ENCODE results near the gene RALGPS2. TPM values are rescaled to one million over a fixed set of nuclear protein-coding genes. Genes with fewer than 3 reads are reported as not detected.

RALGPS2 gene
- total and polyA plus RNA-seq, 2 experiments from 2014 or later: 8.1 to 31.2 TPM

GRCh38 chr1:178970184-178970583 is 245.1 kb downstream of the RALGPS2 start (continued):
- TF ChIP-seq, protein P1, sequence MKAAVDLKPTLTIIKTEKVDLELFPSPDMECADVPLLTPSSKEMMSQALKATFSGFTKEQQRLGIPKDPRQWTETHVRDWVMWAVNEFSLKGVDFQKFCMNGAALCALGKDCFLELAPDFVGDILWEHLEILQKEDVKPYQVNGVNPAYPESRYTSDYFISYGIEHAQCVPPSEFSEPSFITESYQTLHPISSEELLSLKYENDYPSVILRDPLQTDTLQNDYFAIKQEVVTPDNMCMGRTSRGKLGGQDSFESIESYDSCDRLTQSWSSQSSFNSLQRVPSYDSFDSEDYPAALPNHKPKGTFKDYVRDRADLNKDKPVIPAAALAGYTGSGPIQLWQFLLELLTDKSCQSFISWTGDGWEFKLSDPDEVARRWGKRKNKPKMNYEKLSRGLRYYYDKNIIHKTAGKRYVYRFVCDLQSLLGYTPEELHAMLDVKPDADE (IDR thresholded peaks at IDR 0.05): no peak
- TF ChIP-seq CREB1 (CRISPR knock-in tag; IDR thresholded peaks at IDR 0.05; ENCODE audit: low read depth) (no peak), ZNF331 (CRISPR knock-in tag; IDR thresholded peaks at IDR 0.05; ENCODE audit: low read depth) (no peak), ZNF114 (CRISPR knock-in tag; IDR thresholded peaks at IDR 0.05) (no peak)

Small RNAs within 50 kb of the gene (microRNA-seq; reads per million reads assigned to microRNA genes)
- gene MIR4424: not detected

Small RNAs within 50 kb of the gene (small RNA-seq; reads per million reads assigned to genes)
- gene MIR4424 (ENCODE audit: low replicate concordance) (not detected), gene RF00092 (ENCODE audit: low replicate concordance) (not detected)

Other genes starting within 250 kb of the RALGPS2 start
- not detected in 2 replicates for gene CLEC20A, start 228.3 kb upstream of the RALGPS2 start, total RNA-seq (2014; rRNA removed; shearing (Covaris generic))
- gene CLEC20A, start 228.3 kb upstream of the RALGPS2 start, polyA plus RNA-seq (2016; fragmentation: Nextera tagmentation; extraction: Ambion mirVana): not detected in 2 replicates
- not detected in 2 replicates for gene TEX35, start 212.1 kb upstream of the RALGPS2 start, total RNA-seq (2014; rRNA removed; shearing (Covaris generic))
- gene TEX35, start 212.1 kb upstream of the RALGPS2 start, polyA plus RNA-seq (2016; fragmentation: Nextera tagmentation; extraction: Ambion mirVana): 0.09 TPM in 1 of 2 replicates, not detected in the other
- gene ANGPTL1, start 145.8 kb downstream of the RALGPS2 start, total RNA-seq (2014; rRNA removed; shearing (Covaris generic)): not detected in 2 replicates
- gene ANGPTL1, start 145.8 kb downstream of the RALGPS2 start, polyA plus RNA-seq (2016; fragmentation: Nextera tagmentation; extraction: Ambion mirVana): 0.19 and 0.58 TPM in 2 replicates

All from GM23338 (cell line).